GM23248 (cell line): ENCODE data around the gene OR10G6.

Experiments used
- EZH2 ChIP-seq: fragments of 200-600 bp; sonication (generic); IDR thresholded peaks from 2 replicates; pipeline ENCODE4 v1.6.1; 2018; ENCODE audit warnings: antibody characterized with exemption, mild to moderate bottlenecking; ENCODE audit not compliant: insufficient read depth, poor library complexity, severe bottlenecking
- EZH2phosphoT487 ChIP-seq: fragments of 200-600 bp; sonication (generic); IDR thresholded peaks from 2 replicates; pipeline ENCODE4 v1.6.1; 2018; ENCODE audit warnings: antibody characterized with exemption, moderate library complexity, mild to moderate bottlenecking, low read depth; ENCODE audit not compliant: insufficient read depth

DNA sequence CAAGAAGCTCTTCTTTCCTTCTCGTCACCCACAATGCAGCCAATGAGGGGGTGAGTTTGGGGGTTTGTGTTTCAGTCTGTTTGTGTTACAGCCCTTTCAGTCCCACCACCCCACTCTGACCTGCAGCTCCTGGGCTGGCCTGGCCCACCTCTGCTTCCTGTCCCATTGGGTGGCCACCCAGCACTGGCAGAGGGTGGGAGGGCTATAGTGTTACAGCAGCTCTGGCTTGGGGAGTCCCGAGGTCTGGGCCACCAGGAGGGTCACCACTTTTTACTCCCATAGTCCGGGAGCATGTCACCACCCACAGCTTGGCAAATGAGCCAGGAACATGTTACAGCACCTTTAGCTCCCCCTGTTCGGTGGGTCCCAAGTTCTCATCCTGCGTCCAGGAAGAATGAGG, 15.7 kb downstream of the OR10G6 start:
- TF ChIP-seq EZH2: no peak
- TF ChIP-seq EZH2phosphoT487: no peak
